HEK293 (cell line): ENCODE results near the gene WTAP.
A peak's percentile ranks its signal among the peaks of the same experiment; 100 is the strongest.

ENCODE experiments used
- BCL6B ChIP-seq: fragments of 450-650 bp; formaldehyde crosslinking; IDR thresholded peaks from 2 replicates; pipeline ENCODE4 v1.5.1; 2017; ENCODE audit warnings: missing biosample characterization, missing genetic modification characterization
- HOXD13 ChIP-seq: sonication (generic); formaldehyde crosslinking; IDR thresholded peaks from 2 replicates; pipeline ENCODE4 v1.8.0; 2022; ENCODE audit warnings: missing genetic modification reagents, borderline replicate concordance
- PRDM10 ChIP-seq: fragments of 450-650 bp; formaldehyde crosslinking; IDR thresholded peaks from 2 replicates; pipeline ENCODE4 v1.5.1; 2016; ENCODE audit warnings: missing biosample characterization, missing genetic modification characterization
- PRDM4 ChIP-seq: fragments of 450-650 bp; formaldehyde crosslinking; IDR thresholded peaks from 2 replicates; pipeline ENCODE4 v1.5.1; 2017; ENCODE audit warnings: missing biosample characterization, missing genetic modification characterization
- YY1 ChIP-seq: fragments of 450-650 bp; formaldehyde crosslinking; IDR thresholded peaks from 2 replicates; pipeline ENCODE4 v1.5.1; 2018; ENCODE audit warnings: missing biosample characterization, missing genetic modification characterization
- ZBTB6 ChIP-seq: fragments of 450-650 bp; formaldehyde crosslinking; IDR thresholded peaks from 2 replicates; pipeline ENCODE4 v1.5.1; 2017; ENCODE audit warnings: missing biosample characterization, missing genetic modification characterization
- ZFP37 ChIP-seq: fragments of 450-650 bp; formaldehyde crosslinking; IDR thresholded peaks from 2 replicates; pipeline ENCODE4 v1.5.1; 2016; ENCODE audit warnings: missing biosample characterization, missing genetic modification characterization
- ZNF132 ChIP-seq: fragments of 450-650 bp; formaldehyde crosslinking; IDR thresholded peaks from 2 replicates; pipeline ENCODE4 v1.5.1; 2017; ENCODE audit warnings: missing biosample characterization, missing genetic modification characterization, borderline replicate concordance
- ZNF148 ChIP-seq: fragments of 450-650 bp; formaldehyde crosslinking; IDR thresholded peaks from 2 replicates; pipeline ENCODE4 v1.5.0; 2017; ENCODE audit warnings: missing biosample characterization, missing genetic modification characterization, borderline replicate concordance
- ZNF16 ChIP-seq: fragments of 450-650 bp; formaldehyde crosslinking; IDR thresholded peaks from 2 replicates; pipeline ENCODE4 v1.5.1; 2016; ENCODE audit warnings: low read depth, missing biosample characterization, missing genetic modification characterization
- ZNF202 ChIP-seq: fragments of 450-650 bp; formaldehyde crosslinking; IDR thresholded peaks from 2 replicates; pipeline ENCODE4 v1.5.1; 2016; ENCODE audit warnings: missing biosample characterization, missing genetic modification characterization, borderline replicate concordance
- ZNF221 ChIP-seq: fragments of 450-650 bp; formaldehyde crosslinking; IDR thresholded peaks from 2 replicates; pipeline ENCODE4 v1.5.1; 2017; ENCODE audit warnings: missing biosample characterization, missing genetic modification characterization, borderline replicate concordance
- ZNF26 ChIP-seq: fragments of 450-650 bp; formaldehyde crosslinking; IDR thresholded peaks from 2 replicates; pipeline ENCODE4 v1.5.1; 2016; ENCODE audit warnings: missing biosample characterization, missing genetic modification characterization
- ZNF404 ChIP-seq: fragments of 450-650 bp; formaldehyde crosslinking; IDR thresholded peaks from 2 replicates; pipeline ENCODE4 v1.5.1; 2017; ENCODE audit warnings: missing biosample characterization, missing genetic modification characterization
- ZNF518A ChIP-seq: fragments of 450-650 bp; formaldehyde crosslinking; conservative IDR thresholded peaks from 2 replicates; pipeline ENCODE4 v1.5.1; 2016; ENCODE audit warnings: low read depth, missing biosample characterization, missing genetic modification characterization
- ZNF555 ChIP-seq: fragments of 450-650 bp; formaldehyde crosslinking; conservative IDR thresholded peaks from 2 replicates; pipeline ENCODE4 v1.5.1; 2017; ENCODE audit warnings: missing biosample characterization, mild to moderate bottlenecking, missing genetic modification characterization, inconsistent platforms
- ZNF580 ChIP-seq: fragments of 450-650 bp; formaldehyde crosslinking; IDR thresholded peaks from 2 replicates; pipeline ENCODE4 v1.5.1; 2016; ENCODE audit warnings: missing biosample characterization, missing genetic modification characterization
- ZNF600 ChIP-seq: fragments of 450-650 bp; formaldehyde crosslinking; IDR thresholded peaks from 2 replicates; pipeline ENCODE4 v1.5.1; 2016; ENCODE audit warnings: missing biosample characterization, missing genetic modification characterization
- ZNF654 ChIP-seq: fragments of 450-650 bp; formaldehyde crosslinking; IDR thresholded peaks from 2 replicates; pipeline ENCODE4 v1.5.1; 2016; ENCODE audit warnings: low read depth, missing biosample characterization, missing genetic modification characterization

Gene WTAP

GRCh38 chr6:159789377-159790148 lies 62.3 kb downstream of the WTAP start, which contains the start of gene TCP1 (continued):
- TF ChIP-seq HOXD13 (CRISPR knock-in tag) (no peak), BCL6B (tag by site-specific recombination) (no peak), ZFP37 (peak; percentile 90), ZNF600 (tag by site-specific recombination) (peak; percentile 58; the same call in 1 of the 2 replicates), YY1 (tag by site-specific recombination) (peak; percentile 53; the same call in 1 of the 2 replicates), ZNF654 (no peak), ZNF26 (tag by site-specific recombination) (no peak), ZNF555 (tag by site-specific recombination) (no peak), ZNF202 (tag by site-specific recombination) (no peak), ZNF580 (tag by site-specific recombination) (no peak), PRDM4 (tag by site-specific recombination) (no peak), ZNF221 (tag by site-specific recombination) (no peak), PRDM10 (no peak), ZNF404 (tag by site-specific recombination) (no peak), ZNF16 (no peak), ZNF518A (tag by site-specific recombination) (peak; percentile 95), ZNF132 (tag by site-specific recombination) (no peak), ZNF148 (tag by site-specific recombination) (no peak), ZBTB6 (tag by site-specific recombination) (peak; percentile 95)
